HAP-1 (cell line): Measurements from ENCODE around the gene UST.

Experiments
- DNase-seq, 2 experiments: peaks; one replicate each; pipeline ENCODE4 v3.0.0-alpha.2; 2016 to 2020; ENCODE audit warnings: low spot score in 2 of 2
- H3K27me3 ChIP-seq: fragments of 250-450 bp; sonication (Bioruptor Pico); 2 replicates; pipeline ENCODE4 v1.5.1; 2020; ENCODE audit warnings: low read depth, mild to moderate bottlenecking, moderate library complexity
- H3K36me3 ChIP-seq: fragments of 250-450 bp; sonication (Bioruptor Pico); replicated peaks from 2 replicates; pipeline ENCODE4 v1.5.1; 2020; ENCODE audit warnings: mild to moderate bottlenecking
- H3K4me1 ChIP-seq: fragments of 250-450 bp; sonication (Bioruptor Pico); 2 replicates; pipeline ENCODE4 v1.5.1; 2020; ENCODE audit warnings: mild to moderate bottlenecking
- H3K4me3 ChIP-seq: fragments of 250-450 bp; sonication (Bioruptor Pico); 2 replicates; pipeline ENCODE4 v1.5.1; 2020; ENCODE audit warnings: mild to moderate bottlenecking, moderate library complexity
- H3K9me3 ChIP-seq: fragments of 250-450 bp; sonication (Bioruptor Pico); 2 replicates; pipeline ENCODE4 v1.5.1; 2020; ENCODE audit warnings: mild to moderate bottlenecking, moderate library complexity
- in situ Hi-C: fragments of 300-500 bp; cut with MboI; formaldehyde crosslinking; loops from 3 replicates; pipeline ENCODE4 v1.14.3; 2020; ENCODE audit warnings: low sequenced_read_pairs, inconsistent platforms, mixed read lengths

The UST gene

GRCh38 chr6:148713033-148713738 is 33.6 kb upstream of the UST start:
- no peaks in the 10 kb centered on the region for H3K27me3 ChIP-seq
- no peaks in the 10 kb centered on the region for H3K36me3 ChIP-seq
- H3K4me3 ChIP-seq: no peak overlapping the region
- no peaks in the 10 kb centered on the region; the same call in 1 of the 2 replicates for H3K9me3 ChIP-seq
- peaks cover 5% of the 10 kb centered on the region; the same call in 1 of the 2 replicates for H3K4me1 ChIP-seq
- DNase-seq: no peak
- in situ Hi-C loops: no loop called here

GRCh38 chr6:148713921-148714320 is 32.9 kb upstream of the UST start:
- Histone ChIP-seq H3K9me3 (no peaks in the 10 kb centered on the region; the same call in 1 of the 2 replicates), H3K36me3 (no peaks in the 10 kb centered on the region), H3K4me1 (no peaks in the 10 kb centered on the region), H3K4me3 (no peak overlapping the region), H3K27me3 (no peaks in the 10 kb centered on the region)
- DNase-seq: no peak
- in situ Hi-C loops: no loop called here

GRCh38 chr6:148716811-148717210 is 30.0 kb upstream of the UST start:
- in situ Hi-C loops: no loop called here
- Histone ChIP-seq H3K4me1 (no peaks in the 10 kb centered on the region), H3K36me3 (no peaks in the 10 kb centered on the region), H3K4me3 (no peak overlapping the region), H3K9me3 (no peaks in the 10 kb centered on the region; the same call in 1 of the 2 replicates), H3K27me3 (no peaks in the 10 kb centered on the region)
- no peak for DNase-seq

GRCh38 chr6:148720406-148720805 is 26.4 kb upstream of the UST start:
- no peaks in the 10 kb centered on the region; the same call in 1 of the 2 replicates for H3K9me3 ChIP-seq
- no peak overlapping the region for H3K4me3 ChIP-seq
- H3K36me3 ChIP-seq: no peaks in the 10 kb centered on the region
- DNase-seq: no peak
- in situ Hi-C loops: no loop called here
- no peaks in the 10 kb centered on the region for H3K27me3 ChIP-seq
- peaks cover 8% of the 10 kb centered on the region; the same call in 1 of the 2 replicates for H3K4me1 ChIP-seq

GRCh38 chr6:148720897-148721296 is 25.9 kb upstream of the UST start:
- H3K9me3 ChIP-seq: no peaks in the 10 kb centered on the region; the same call in 1 of the 2 replicates
- no peak overlapping the region for H3K4me3 ChIP-seq
- H3K36me3 ChIP-seq: no peaks in the 10 kb centered on the region
- no peak for DNase-seq
- H3K4me1 ChIP-seq: peaks cover 8% of the 10 kb centered on the region; the same call in 1 of the 2 replicates
- in situ Hi-C loops: no loop called here
- no peaks in the 10 kb centered on the region for H3K27me3 ChIP-seq

GRCh38 chr6:148723484-148723883 is 23.3 kb upstream of the UST start:
- H3K4me3 ChIP-seq: no peak overlapping the region
- peak in 1 of 2 experiments; percentile 62 for DNase-seq
- in situ Hi-C loops: no loop called here
- H3K9me3 ChIP-seq: peaks cover 3% of the 10 kb centered on the region; the same call in 1 of the 2 replicates
- no peaks in the 10 kb centered on the region for H3K27me3 ChIP-seq
- H3K4me1 ChIP-seq: peaks cover 8% of the 10 kb centered on the region; the same call in 1 of the 2 replicates
- H3K36me3 ChIP-seq: no peaks in the 10 kb centered on the region

- in situ Hi-C loops: no loop called here
- peaks cover 8% of the 10 kb centered on the region; the same call in 1 of the 2 replicates for H3K4me1 ChIP-seq
- H3K27me3 ChIP-seq: no peaks in the 10 kb centered on the region
- H3K4me3 ChIP-seq: no peak overlapping the region
- no peaks in the 10 kb centered on the region for H3K36me3 ChIP-seq
- DNase-seq: no peak
- peaks cover 3% of the 10 kb centered on the region; the same call in 1 of the 2 replicates for H3K9me3 ChIP-seq
Observed at GRCh38 chr6:148724428-148724827, 22.4 kb upstream of the UST start.

- Histone ChIP-seq H3K27me3 (no peaks in the 10 kb centered on the region), H3K9me3 (peaks cover 3% of the 10 kb centered on the region; the same call in 1 of the 2 replicates), H3K36me3 (no peaks in the 10 kb centered on the region), H3K4me3 (no peak overlapping the region), H3K4me1 (peaks cover 8% of the 10 kb centered on the region; the same call in 1 of the 2 replicates)
- in situ Hi-C loops: loop anchor here (25.0 kb wide), 1 partner anchor 710 kb away; no protein-coding TSS in a partner anchor
- DNase-seq: no peak
Observed at GRCh38 chr6:148727104-148727503, 19.7 kb upstream of the UST start.

GRCh38 chr6:148735989-148736388 is 10.8 kb upstream of the UST start:
- no peaks in the 10 kb centered on the region for H3K4me1 ChIP-seq
- no peak overlapping the region for H3K4me3 ChIP-seq
- no peaks in the 10 kb centered on the region for H3K27me3 ChIP-seq
- no peaks in the 10 kb centered on the region for H3K36me3 ChIP-seq
- no peaks in the 10 kb centered on the region; the same call in 1 of the 2 replicates for H3K9me3 ChIP-seq
- in situ Hi-C loops: loop anchor here (25.0 kb wide), 1 partner anchor 701 kb away; no protein-coding TSS in a partner anchor
- no peak for DNase-seq

GRCh38 chr6:148736774-148737412 is 9.9 kb upstream of the UST start:
- no peak for DNase-seq
- H3K4me1 ChIP-seq: no peaks in the 10 kb centered on the region
- H3K27me3 ChIP-seq: no peaks in the 10 kb centered on the region
- H3K36me3 ChIP-seq: no peaks in the 10 kb centered on the region
- in situ Hi-C loops: loop anchor here (25.0 kb wide), 1 partner anchor 700 kb away; no protein-coding TSS in a partner anchor
- H3K4me3 ChIP-seq: no peak overlapping the region
- H3K9me3 ChIP-seq: no peaks in the 10 kb centered on the region; the same call in 1 of the 2 replicates

- no peak for DNase-seq
- Histone ChIP-seq H3K4me3 (no peak overlapping the region), H3K9me3 (no peaks in the 10 kb centered on the region; the same call in 1 of the 2 replicates), H3K4me1 (no peaks in the 10 kb centered on the region), H3K27me3 (no peaks in the 10 kb centered on the region), H3K36me3 (no peaks in the 10 kb centered on the region)
- in situ Hi-C loops: loop anchor here (25.0 kb wide), 1 partner anchor 699 kb away; no protein-coding TSS in a partner anchor
Observed at GRCh38 chr6:148737806-148738205, 9.0 kb upstream of the UST start.

- no peaks in the 10 kb centered on the region for H3K27me3 ChIP-seq
- H3K9me3 ChIP-seq: no peaks in the 10 kb centered on the region; the same call in 1 of the 2 replicates
- no peak overlapping the region for H3K4me3 ChIP-seq
- H3K36me3 ChIP-seq: no peaks in the 10 kb centered on the region
- in situ Hi-C loops: loop anchor here (25.0 kb wide), 1 partner anchor 698 kb away; no protein-coding TSS in a partner anchor
- no peaks in the 10 kb centered on the region for H3K4me1 ChIP-seq
- DNase-seq: no peak
Observed at GRCh38 chr6:148738946-148739821, 7.6 kb upstream of the UST start.

- no peaks in the 10 kb centered on the region for H3K4me1 ChIP-seq
- DNase-seq: no peak
- no peaks in the 10 kb centered on the region for H3K36me3 ChIP-seq
- H3K27me3 ChIP-seq: no peaks in the 10 kb centered on the region
- in situ Hi-C loops: loop anchor here (10.0 to 25.0 kb wide), 2 partner anchors 205 to 698 kb away; no protein-coding TSS in a partner anchor
- H3K4me3 ChIP-seq: no peak overlapping the region
- no peaks in the 10 kb centered on the region; the same call in 1 of the 2 replicates for H3K9me3 ChIP-seq
Observed at GRCh38 chr6:148739822-148740128, 7.1 kb upstream of the UST start.
